GM21619 (cell line): ENCODE data around the gene CLCF1.
A peak's percentile ranks its signal among the peaks of the same experiment; 100 is the strongest.
"Not testable (repeated sequence)": the region's sequence is repeated elsewhere in the genome, so short reads cannot be mapped to it uniquely, and the experiment has no call there.

Experiments used
- ATAC-seq: cut with Tn5 transposase; IDR thresholded peaks from one replicate; pipeline ENCODE4 v1.9.1; 2021; ENCODE audit not compliant: unreplicated experiment

CLCF1 gene

GRCh38 chr11:67345247-67345919, 28.0 kb downstream of the CLCF1 start:
- ATAC-seq: no peak

DNA sequence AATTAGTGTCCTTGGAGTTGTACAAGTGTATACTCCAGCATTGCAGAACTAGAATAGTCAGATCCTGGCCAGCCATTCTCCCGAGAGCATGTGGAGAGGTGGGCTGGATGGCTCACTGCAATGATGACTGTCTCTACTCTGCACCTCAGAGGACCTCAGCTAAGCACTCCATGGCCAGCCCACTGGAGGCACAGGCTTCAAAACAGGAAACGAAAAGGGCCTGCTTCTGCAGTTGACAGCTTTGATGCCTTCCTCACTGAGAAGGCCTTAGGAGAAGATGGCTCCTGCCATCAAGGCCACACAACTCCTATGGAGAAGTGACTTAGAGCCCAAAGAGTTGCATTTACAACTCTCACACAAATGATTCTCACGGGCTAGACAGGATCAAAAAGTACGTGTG, 29.1 kb downstream of the CLCF1 start:
- no peak for ATAC-seq

DNA sequence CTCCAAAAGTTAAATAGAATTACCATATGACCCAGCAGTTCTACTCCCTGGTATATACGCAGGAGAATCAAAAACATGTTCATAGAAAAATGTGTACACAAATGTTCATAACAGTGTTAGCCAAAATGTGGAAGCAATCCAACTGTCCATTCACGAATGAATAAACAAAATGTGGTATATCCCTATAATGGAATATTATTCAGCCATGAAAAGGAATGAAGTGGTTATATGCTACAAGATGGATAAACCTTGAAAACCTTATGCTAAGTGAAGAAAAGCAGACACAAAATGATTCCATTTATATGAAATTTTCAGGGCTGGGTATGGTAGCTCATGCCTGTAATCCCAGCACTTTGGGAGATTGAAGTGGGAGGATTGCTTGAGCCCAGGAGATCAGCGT, 36.1 kb downstream of the CLCF1 start:
- no peak for ATAC-seq

- ATAC-seq: no peak
Measured at GRCh38 chr11:67332081-67332691, 41.2 kb downstream of the CLCF1 start.

DNA sequence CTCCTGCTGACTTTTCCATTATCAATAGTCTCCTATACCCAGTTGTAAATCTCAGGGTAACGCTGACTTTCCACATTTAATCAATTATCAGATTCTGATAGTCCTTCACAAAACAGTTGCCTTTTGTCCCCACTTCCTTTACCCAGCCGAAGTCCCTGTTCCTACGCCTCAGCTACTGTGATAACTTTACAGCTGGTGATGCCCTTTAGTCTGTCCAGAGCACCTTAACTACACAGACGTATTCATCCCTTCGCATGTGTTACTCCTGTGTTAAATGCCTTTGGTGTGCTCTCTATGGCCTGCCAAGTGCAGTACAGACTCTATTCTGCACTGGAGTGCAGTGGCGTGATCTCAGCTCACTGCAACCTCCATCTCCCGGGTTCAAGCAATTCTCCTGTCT, 49.9 kb downstream of the CLCF1 start:
- ATAC-seq: no peak

GRCh38 chr11:67322049-67322448, 51.3 kb downstream of the CLCF1 start:
- ATAC-seq: no peak

DNA sequence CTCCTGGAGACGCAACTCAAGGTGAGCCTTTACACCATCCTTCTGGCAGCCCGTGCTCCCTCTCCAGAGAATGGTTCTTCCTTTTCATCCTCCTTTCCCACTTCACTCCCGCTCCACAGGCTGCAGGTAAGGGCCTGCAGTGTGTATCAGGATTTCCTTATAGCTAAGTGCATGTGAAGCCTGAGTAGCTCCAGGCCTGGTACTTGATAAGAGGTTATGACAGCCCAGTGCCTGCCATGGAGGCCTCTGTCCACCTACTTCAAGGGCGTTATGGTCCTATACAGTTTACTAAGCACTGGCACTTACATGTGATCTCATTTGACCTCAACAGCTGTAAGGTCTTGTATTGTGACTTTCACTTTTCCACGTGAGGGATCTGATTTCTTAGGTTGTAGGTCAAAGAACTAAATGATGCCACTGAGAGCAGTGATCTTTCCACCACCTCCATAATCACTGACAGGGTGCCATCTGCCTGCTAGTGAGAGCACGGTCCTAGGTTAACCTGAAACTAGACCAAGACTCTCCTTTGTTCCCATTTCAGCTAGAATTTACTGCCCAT, 52.0 kb downstream of the CLCF1 start:
- ATAC-seq: no peak

DNA sequence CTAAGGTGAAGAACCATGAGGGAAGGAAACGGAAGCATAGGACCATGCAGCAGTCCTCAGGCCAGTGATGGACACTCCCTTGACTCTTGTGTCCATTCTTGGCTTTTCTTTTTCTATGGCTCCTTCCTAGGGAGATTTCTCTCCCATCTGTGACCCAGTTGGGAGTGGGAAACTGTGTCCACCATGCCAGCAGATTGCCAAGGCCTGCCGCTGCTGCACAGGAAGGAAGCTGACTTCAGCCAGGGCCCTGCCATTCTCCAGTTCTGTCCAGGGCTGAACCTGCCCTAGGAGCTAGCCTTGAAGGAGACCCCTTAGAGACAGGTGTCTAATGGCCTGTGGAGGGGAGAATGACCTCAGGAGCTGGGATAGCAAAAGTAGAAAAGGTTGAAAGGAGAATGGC, 52.7 kb downstream of the CLCF1 start:
- ATAC-seq: no peak

- ATAC-seq: no peak
Measured at GRCh38 chr11:67320011-67320410, 53.4 kb downstream of the CLCF1 start.

DNA sequence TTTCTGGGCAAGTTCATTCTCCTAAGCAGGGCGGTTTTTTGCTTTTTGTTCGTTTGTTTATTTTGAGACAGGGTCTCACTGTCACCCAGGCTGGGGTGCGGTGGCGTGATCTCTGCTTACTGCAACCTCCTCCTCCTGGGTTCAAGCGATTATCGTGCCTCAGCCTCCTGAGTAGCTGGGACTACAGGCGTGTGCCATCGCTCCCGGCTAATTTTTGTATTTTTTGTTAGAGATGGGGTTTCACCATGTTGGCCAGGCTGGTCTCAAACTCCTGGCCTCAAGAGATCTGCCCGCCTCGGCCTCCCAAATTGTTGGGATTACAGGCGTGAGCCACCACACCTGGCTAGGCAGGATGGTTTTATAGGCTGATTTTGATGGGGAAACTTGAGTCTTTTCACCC, 54.5 kb downstream of the CLCF1 start:
- not testable (repeated sequence) for ATAC-seq

GRCh38 chr11:67317888-67318555, 55.4 kb downstream of the CLCF1 start:
- ATAC-seq: no peak

DNA sequence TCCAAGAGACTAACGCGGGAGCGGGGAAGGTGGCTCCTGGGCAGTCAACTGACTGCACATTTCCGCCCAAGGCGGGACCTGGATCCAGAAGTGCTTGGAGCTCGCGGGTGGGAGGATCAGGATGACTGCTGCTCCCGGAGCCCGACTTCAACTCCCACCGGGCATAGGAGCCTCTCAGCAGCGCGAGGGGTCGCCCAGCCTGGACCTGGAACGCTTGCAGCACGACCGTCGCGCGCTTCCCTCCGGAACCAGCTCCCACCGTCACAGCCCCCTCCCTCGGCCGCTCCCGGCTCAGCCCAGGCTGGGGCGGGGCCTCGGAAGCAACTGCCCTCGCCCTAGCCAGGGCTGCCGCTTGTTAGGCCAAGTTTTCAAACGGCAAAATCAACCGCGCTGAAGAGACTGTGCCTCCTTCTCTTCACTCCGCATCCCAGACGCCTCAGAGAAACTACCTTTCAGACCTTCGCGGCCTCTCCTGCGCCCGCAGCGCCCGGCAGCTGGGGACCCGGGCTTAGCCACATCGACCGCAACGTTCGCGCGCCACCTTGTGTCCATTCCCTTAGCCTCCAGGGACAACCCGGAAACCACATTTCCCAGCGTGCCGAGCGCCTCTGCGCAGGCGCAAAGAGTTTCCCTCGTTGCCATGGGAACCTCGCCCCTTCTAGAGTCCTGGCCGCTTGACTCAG, 56.1 kb downstream of the CLCF1 start:
- ATAC-seq: peak; percentile 67

GRCh38 chr11:67316882-67317204, 56.6 kb downstream of the CLCF1 start:
- no peak for ATAC-seq

GRCh38 chr11:67315325-67315909, 58.0 kb downstream of the CLCF1 start:
- no peak for ATAC-seq

DNA sequence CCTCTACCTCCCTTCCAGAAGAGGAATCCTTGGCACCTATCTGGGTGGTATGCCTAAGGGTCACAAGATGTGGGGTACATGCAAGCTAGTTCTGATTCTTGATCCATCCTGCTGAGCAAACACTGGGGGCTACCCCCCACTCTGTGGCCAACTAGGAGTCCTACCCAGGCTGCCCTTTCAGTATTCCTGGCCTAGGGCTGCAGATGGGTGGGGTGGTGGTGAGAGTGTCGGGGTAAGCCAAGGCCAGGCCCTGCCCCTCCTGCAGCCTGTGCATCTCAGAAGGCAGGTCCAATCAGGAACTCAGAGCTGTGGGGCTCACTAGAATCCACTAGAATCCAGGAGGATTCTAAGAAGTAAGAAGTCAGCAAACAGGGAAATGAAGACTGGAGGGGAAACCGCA, 59.2 kb downstream of the CLCF1 start:
- ATAC-seq: no peak
